GM18519 (cell line): ENCODE results near the gene DGKG.

Experiments
- ATAC-seq: cut with Tn5 transposase; IDR thresholded peaks from one replicate; pipeline ENCODE4 v1.9.1; 2021; ENCODE audit warnings: mild to moderate bottlenecking, moderate library complexity; ENCODE audit not compliant: unreplicated experiment, low FRiP score

DGKG gene

DNA sequence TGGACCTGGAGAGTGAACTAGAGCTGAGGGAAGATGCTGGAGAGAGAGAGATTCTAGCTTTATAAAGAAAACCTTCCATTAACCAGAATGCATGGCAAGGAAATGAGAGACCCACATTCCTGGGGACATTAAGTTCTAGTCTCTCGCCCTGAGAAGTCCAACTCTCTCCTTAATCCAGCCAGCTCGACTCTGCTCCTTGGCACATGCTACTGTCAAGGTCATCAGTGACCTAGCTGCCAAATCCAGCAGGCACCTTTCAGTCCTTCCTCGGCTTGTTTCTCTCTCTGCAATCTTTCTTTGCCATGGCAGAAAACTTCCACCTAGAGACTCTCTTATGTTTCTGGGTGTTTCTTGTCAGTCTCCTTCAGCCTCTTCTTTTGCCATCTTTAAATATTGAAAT, 40.3 kb downstream of the DGKG start:
- ATAC-seq = no peak

DNA sequence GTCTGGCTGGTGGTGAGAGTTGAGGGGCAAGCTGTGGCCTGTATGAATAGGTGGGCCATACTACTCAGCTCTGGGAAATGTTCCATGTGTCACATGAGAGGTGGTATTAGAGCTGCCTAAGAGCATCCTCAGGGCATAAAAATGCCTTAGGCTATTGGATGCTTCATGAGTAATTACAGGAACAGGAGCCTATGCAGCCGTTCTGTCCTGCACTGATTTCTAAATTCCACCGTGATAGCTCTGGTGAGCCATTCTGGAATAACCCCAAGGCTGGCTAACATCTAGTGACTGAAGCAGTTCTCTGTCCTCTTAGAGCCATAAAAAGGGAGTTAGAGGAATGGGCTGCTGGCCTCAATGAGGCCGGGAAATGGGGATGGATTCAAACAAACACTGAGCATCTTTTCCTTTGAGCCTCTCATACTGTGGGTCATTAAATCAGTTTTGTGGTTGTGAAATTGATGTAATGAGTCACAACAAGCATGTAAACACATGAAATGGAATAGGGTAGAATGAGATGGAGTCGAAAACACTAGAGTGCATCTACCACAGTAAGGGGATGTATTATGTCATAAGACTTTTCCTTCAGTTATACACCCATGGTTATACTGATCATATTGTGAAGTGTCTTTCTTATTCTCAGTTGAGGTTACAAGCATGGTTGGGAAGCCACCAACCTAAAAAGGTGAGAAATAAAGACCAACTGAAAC, 41.0 kb downstream of the DGKG start:
- no peak for ATAC-seq

- no peak for ATAC-seq
Measured at GRCh38 chr3:186319945-186320344, 42.1 kb downstream of the DGKG start.

DNA sequence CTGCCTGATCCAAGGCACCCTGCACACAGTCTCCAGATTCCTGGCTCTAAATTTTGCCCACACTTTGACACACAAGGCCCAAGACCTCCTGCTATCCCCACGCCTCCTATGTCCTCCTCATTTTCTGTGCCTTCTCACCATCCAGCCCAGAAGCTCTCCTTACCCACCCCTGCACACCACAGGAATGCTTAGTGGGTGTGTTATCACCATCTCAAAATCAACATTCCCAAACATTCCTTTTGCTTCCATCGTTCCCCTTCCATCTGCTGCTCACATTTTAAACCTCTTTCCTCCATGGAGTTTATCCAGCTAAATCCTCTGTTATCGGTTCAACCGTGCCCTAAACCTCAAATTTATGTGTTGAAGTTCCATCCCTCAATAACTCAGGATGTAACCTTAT, 43.9 kb downstream of the DGKG start:
- no peak for ATAC-seq

- ATAC-seq = no peak
Measured at GRCh38 chr3:186317478-186317877, 44.6 kb downstream of the DGKG start.

GRCh38 chr3:186316666-186317260, 45.3 kb downstream of the DGKG start:
- ATAC-seq = no peak

- no peak for ATAC-seq
Measured at GRCh38 chr3:186315581-186316354, 46.3 kb downstream of the DGKG start.

GRCh38 chr3:186314896-186315295, 47.1 kb downstream of the DGKG start:
- no peak for ATAC-seq

- no peak for ATAC-seq
Measured at GRCh38 chr3:186311441-186311840, 50.6 kb downstream of the DGKG start.

- ATAC-seq = no peak
Measured at GRCh38 chr3:186308549-186308948, 53.5 kb downstream of the DGKG start.

- no peak for ATAC-seq
Measured at GRCh38 chr3:186307594-186308221, 54.3 kb downstream of the DGKG start.

- no peak for ATAC-seq
Measured at GRCh38 chr3:186305286-186305685, 56.7 kb downstream of the DGKG start.

- ATAC-seq = no peak
Measured at GRCh38 chr3:186303965-186304364, 58.1 kb downstream of the DGKG start.

DNA sequence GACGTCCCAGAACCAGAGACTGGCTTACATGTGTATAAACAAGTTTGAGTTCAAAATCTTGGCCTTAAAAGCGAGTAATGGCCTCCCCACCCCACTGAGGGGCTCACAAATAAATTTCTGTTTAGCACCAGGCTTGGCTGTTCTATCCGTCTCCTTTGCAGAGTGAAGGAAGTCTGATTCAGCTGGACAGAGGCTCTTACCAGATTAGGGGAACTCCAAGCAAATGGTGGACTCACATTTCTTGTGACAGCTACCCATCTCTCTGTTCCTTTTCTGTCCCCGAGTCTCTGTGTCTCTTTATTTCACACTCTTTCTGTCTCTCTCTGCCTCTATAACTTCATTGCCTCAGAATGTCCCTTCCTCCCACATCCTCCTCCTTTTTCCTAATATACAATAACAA, 62.7 kb downstream of the DGKG start:
- no peak for ATAC-seq

DNA sequence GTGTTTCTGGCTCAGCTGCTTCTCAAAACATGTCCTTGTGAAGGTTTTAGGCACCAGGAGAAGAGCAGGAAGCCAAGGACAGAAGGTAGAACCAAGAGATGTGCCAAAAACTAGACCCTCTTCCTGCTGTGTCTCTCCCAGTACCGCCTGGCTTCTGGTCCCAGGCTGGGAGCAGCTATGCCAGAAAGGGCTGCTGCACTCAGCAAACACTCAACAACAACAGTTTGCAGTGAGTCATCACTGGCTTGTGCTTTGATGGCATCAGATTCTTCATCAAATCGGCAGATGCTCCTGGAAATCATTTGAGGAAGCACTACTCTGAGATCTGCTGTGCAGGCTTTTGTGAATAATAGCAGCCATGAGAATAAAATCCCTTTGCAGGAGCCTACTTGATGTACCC, 63.2 kb downstream of the DGKG start:
- ATAC-seq = no peak

- ATAC-seq = no peak
Measured at GRCh38 chr3:186290796-186291195, 71.2 kb downstream of the DGKG start.

- no peak for ATAC-seq
Measured at GRCh38 chr3:186287711-186288110, 74.3 kb downstream of the DGKG start.

- no peak for ATAC-seq
Measured at GRCh38 chr3:186286114-186286513, 75.9 kb downstream of the DGKG start.

DNA sequence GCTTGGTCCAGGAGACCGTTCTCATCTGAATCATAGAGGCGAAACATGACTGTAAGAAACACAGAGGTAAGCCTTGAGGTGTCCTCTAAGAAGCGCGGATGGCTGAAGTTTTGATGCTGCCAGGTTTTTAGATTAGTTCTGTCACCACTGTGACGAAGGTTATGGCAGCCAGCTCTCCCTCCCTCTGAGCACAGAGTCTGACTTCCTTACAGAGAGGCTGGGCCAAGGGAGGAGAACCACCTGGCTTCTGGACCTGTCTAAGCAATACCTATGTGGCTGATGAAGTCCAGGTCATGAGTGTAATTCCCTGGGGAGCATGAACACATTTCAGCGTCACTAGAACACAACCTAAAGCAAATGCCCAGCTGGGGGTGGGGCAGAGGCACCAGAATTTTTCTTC, 77.4 kb downstream of the DGKG start:
- ATAC-seq = no peak

DNA sequence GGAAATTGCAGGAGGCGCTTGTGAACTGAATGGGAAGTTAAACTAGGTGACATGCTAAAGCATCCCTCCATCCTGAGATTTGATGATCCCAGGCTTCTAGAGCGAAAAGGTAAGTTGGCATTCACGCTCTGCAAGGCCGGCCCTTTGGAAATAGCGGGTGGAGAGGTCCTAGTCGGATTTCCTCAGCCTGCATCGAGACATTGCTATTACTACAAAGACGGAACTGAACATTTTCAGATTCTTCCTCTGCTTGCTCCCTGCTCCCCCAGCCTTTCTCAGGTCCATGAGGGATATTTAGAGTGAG, 77.7 kb downstream of the DGKG start:
- ATAC-seq = no peak

DNA sequence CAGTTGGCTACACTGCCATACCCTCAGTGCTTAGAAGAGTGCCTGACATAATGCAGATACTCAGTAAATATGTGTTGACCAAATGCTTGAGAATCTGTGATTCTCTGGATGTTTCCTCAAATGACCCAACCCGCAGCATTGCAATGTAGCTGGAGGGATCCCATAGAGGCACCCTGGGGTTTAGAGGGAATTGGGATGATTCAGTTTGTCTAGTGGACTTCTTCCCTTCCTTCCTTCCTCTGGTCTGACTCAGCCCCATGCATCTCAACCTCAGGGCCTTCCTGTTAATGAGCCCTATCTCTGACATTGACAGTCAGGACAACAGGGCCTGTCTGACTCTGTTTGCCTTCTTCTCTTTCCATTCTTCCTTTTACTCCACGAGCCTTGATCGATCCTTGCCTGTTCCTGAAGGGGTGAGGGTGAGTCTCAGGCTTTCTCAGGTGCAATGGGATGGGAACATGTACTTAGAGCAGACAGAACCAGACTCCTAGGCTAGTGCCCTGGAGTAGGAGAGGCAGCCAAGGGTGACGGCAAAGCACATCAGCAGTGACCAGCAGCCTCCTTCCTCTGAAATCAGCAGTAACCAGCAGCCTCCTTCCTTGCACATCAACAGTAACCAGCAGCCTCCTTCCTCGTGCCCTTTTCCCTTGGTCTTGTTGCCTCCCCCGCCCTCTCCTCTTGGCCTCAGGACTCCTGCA, 78.2 kb downstream of the DGKG start:
- ATAC-seq = no peak
